OCI-LY1 (cell line): ENCODE results near the gene ABHD17A.

Experiments used
- CTCF ChIP-seq: fragments of 200-600 bp; sonication (generic), shearing (Covaris generic); IDR thresholded peaks from 2 replicates; pipeline ENCODE4 v1.5.1; 2017; ENCODE audit warnings: mild to moderate bottlenecking, antibody characterized with exemption, low read length, moderate library complexity, mixed read lengths
- EZH2 ChIP-seq: fragments of 200-600 bp; sonication (generic), shearing (Covaris generic); IDR thresholded peaks from 2 replicates; pipeline ENCODE4 v1.8.0; 2017; ENCODE audit warnings: borderline replicate concordance, mixed run types, mild to moderate bottlenecking, antibody characterized with exemption, low read length, moderate library complexity, mixed read lengths

GRCh38 chr19:1917146-1917545, 31.9 kb upstream of the ABHD17A start:
- no peak for TF ChIP-seq CTCF
- no peak for TF ChIP-seq EZH2
